Hepatocyte (in vitro differentiated cells): ENCODE measurements around the gene RIN2.

Experiments
- EZH2 ChIP-seq: fragments of 200-600 bp; sonication (generic); IDR thresholded peaks from 2 replicates; pipeline ENCODE4 v1.6.1; 2016; ENCODE audit warnings: antibody characterized with exemption, mild to moderate bottlenecking, borderline replicate concordance
- TF ChIP-seq, protein P1 (sequence below): fragments of 200-600 bp; sonication (generic); IDR thresholded peaks from 2 replicates; pipeline ENCODE4 v1.5.1; 2016; ENCODE audit warnings: antibody characterized with exemption, mild to moderate bottlenecking; ENCODE audit not compliant: poor library complexity

DNA sequence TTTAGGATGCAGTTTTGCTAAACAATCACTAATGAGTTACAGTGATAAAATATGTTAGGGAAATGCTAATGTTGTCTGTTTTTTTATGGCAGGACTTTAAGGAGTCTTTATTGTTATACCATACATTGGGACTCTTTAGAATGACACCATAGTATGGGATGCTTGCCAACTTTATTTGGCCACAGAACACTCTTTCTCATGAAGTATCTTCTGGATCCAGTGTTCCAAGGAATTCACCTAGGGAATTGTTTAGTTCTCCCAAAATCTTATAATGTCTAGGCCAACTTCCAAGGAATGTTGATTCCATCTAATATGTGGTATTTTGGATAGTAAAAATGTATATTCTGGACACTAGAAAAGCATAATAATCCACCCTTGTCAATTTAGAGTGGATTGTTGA is 3.3 kb downstream of the RIN2 start:
- TF ChIP-seq, protein P1, sequence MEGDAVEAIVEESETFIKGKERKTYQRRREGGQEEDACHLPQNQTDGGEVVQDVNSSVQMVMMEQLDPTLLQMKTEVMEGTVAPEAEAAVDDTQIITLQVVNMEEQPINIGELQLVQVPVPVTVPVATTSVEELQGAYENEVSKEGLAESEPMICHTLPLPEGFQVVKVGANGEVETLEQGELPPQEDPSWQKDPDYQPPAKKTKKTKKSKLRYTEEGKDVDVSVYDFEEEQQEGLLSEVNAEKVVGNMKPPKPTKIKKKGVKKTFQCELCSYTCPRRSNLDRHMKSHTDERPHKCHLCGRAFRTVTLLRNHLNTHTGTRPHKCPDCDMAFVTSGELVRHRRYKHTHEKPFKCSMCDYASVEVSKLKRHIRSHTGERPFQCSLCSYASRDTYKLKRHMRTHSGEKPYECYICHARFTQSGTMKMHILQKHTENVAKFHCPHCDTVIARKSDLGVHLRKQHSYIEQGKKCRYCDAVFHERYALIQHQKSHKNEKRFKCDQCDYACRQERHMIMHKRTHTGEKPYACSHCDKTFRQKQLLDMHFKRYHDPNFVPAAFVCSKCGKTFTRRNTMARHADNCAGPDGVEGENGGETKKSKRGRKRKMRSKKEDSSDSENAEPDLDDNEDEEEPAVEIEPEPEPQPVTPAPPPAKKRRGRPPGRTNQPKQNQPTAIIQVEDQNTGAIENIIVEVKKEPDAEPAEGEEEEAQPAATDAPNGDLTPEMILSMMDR, result no peak
- TF ChIP-seq EZH2, result no peak
